ENCODE data around the gene PAQR7. TPM values are rescaled to one million over a fixed set of nuclear protein-coding genes. Genes with fewer than 3 reads are reported as not detected.

PAQR7 gene
- total RNA-seq, 4 donors from 2014 or later = 6.6 to 18.3 (median 12.1) TPM

- 17 to 26% methylated on average over 11 to 18 of the region's 34 CpGs for WGBS, 2 donors
- TF ChIP-seq CTCF (IDR thresholded peaks at IDR 0.05) (no peak), POLR2A (IDR thresholded peaks at IDR 0.05) (no peak)
- Histone ChIP-seq H3K4me3 (peak overlapping the region; percentile 56 to 84 (median 72)), H3K27me3 (no peaks in the 10 kb centered on the region), H3K36me3 (no peaks in the 10 kb centered on the region), H3K9me3 (no peaks in the 10 kb centered on the region), H3K4me1 (peaks cover 11 to 40% (median 16%) of the 10 kb centered on the region in 3 donors), H3K27ac (peak overlapping the region; percentile 68 to 85 (median 76))
- intact Hi-C loops (cut with DNase I) = no loop called here
- no peak for DNase-seq
These were observed 31.3 kb upstream of the PAQR7 start for GRCh38 chr1:25906644-25907300.

- peaks cover 11 to 40% (median 16%) of the 10 kb centered on the region in 3 donors for H3K4me1 ChIP-seq
These were observed 30.5 kb upstream of the PAQR7 start, which contains the start of gene STMN1 for GRCh38 chr1:25905680-25906643. STMN1 (minus strand) TSS chr1:25906419; CDS start chr1:25904676, 1,743 bp downstream.

GRCh38 chr1:25904943-25905679 is 29.6 kb upstream of the PAQR7 start:
- H3K27ac ChIP-seq = peak overlapping the region; percentile 68 to 85 (median 76)
- peaks cover 0 to 16% (median 0%) of the 10 kb centered on the region in 3 donors for H3K36me3 ChIP-seq
- peaks cover 11 to 43% (median 16%) of the 10 kb centered on the region in 3 donors for H3K4me1 ChIP-seq
- TF ChIP-seq CTCF (IDR thresholded peaks at IDR 0.05) (no peak), POLR2A (IDR thresholded peaks at IDR 0.05) (no peak)
- peak overlapping the region; percentile 56 to 84 (median 72) for H3K4me3 ChIP-seq
- 1% methylated on average over 15 to 18 of the region's 34 CpGs for WGBS, 2 donors
- peak; percentile 69 for DNase-seq
- no peaks in the 10 kb centered on the region for H3K27me3 ChIP-seq
- intact Hi-C loops (cut with DNase I) = no loop called here
- H3K9me3 ChIP-seq = no peaks in the 10 kb centered on the region

More at GRCh38 chr1:25905680-25906643, 30.5 kb upstream of the PAQR7 start, which contains the start of gene STMN1:
- Histone ChIP-seq H3K27ac (peak within 1 kb of the TSS; percentile 68 to 85 (median 76)), H3K27me3 (no peaks in the 10 kb centered on the region), H3K9me3 (no peaks in the 10 kb centered on the region), H3K36me3 (peaks cover 0 to 7% (median 0%) of the 10 kb centered on the region in 3 donors), H3K4me3 (peak within 1 kb of the TSS; percentile 56 to 84 (median 72))
- 0% methylated on average over 7 of the region's 102 CpGs; no CpG with 5 or more reads in 1 of the 2 donors for WGBS, 2 donors
- peak; percentile 44 for DNase-seq
- intact Hi-C loops (cut with DNase I) = no loop called here
- TF ChIP-seq CTCF (IDR thresholded peaks at IDR 0.05) (no peak), POLR2A (IDR thresholded peaks at IDR 0.05) (peak in 3 of 4 donors; percentile 31 to 86 (median 86))

GRCh38 chr1:25903986-25904385 is 28.5 kb upstream of the PAQR7 start:
- intact Hi-C loops (cut with DNase I) = no loop called here

More at GRCh38 chr1:25903986-25904385, 28.5 kb upstream of the PAQR7 start:
- no peak for DNase-seq
- TF ChIP-seq POLR2A (IDR thresholded peaks at IDR 0.05) (no peak), CTCF (IDR thresholded peaks at IDR 0.05) (no peak)
- no peaks in the 10 kb centered on the region for H3K27me3 ChIP-seq
- H3K27ac ChIP-seq = peak overlapping the region in 1 of 4 donors; percentile 77
- H3K36me3 ChIP-seq = peaks cover 0 to 20% (median 0%) of the 10 kb centered on the region in 3 donors
- H3K4me3 ChIP-seq = no peak overlapping the region
- H3K4me1 ChIP-seq = peaks cover 13 to 54% (median 21%) of the 10 kb centered on the region in 3 donors
- H3K9me3 ChIP-seq = no peaks in the 10 kb centered on the region
- WGBS, 2 donors = 44 to 57% methylated on average over 3 of the region's 3 CpGs

Data from esophagus squamous epithelium (tissue), 5 donors.